Inferior parietal cortex (tissue), 1 donor: ENCODE results near the gene SORCS3.

ENCODE experiments used
- DNase-seq: peaks from one replicate; pipeline ENCODE4 v3.0.0-alpha.2; 2016; ENCODE audit errors: extremely low spot score

SORCS3 gene

GRCh38 chr10:105258036-105258673 lies 617.1 kb downstream of the SORCS3 start:
- no peak for DNase-seq

- no peak for DNase-seq
Measured at GRCh38 chr10:105258674-105259065, 617.6 kb downstream of the SORCS3 start.

- no peak for DNase-seq
Measured at GRCh38 chr10:105259201-105259600, 618.1 kb downstream of the SORCS3 start.

GRCh38 chr10:105262666-105263065 lies 621.6 kb downstream of the SORCS3 start:
- DNase-seq = no peak

GRCh38 chr10:105266966-105267539 lies 626.0 kb downstream of the SORCS3 start:
- no peak for DNase-seq

GRCh38 chr10:105268961-105269360 lies 627.9 kb downstream of the SORCS3 start:
- no peak for DNase-seq

DNA sequence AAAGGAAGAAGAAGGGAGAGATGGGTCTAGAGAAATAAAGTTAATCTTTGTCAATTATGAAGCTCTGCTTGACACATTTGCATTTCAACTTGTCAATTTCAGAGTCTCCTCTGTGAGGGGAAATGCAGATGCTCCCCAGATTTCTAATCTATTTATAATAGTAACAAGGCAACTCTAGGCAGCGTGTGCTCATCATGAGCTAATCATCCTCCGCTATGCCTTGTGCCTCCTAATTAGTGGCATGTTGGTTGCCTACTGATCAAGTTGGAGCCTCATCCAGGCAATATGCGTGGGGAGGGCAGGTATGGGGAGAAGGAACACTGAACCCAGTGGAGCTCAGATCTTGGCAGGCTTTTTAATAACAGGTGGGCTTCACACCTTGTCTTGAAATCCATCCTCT lies 628.6 kb downstream of the SORCS3 start:
- DNase-seq = no peak

DNA sequence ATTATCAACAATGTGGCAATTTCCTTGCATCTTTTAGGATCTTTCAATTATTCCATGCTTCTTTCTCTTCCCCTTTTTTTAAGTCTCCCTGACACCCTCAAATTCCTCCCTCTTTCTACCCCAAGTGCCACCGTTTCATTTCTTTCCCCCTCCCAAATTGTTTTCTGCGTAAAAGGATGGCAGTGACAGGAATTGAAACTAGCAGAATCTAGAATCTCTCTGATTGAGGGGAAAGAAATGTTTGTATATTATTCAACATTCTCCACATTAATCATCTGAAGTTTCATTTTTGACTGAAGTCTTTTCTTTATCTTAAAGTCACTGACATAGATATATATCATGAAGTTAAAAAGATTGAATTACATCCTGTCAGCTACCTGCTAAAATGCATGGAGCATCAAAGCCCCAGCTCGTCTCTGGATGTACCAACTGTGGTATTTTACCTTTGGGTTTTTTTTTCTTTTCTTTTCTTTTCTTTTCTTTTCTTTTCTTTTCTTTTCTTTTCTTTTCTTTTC lies 633.5 kb downstream of the SORCS3 start:
- DNase-seq = no peak

DNA sequence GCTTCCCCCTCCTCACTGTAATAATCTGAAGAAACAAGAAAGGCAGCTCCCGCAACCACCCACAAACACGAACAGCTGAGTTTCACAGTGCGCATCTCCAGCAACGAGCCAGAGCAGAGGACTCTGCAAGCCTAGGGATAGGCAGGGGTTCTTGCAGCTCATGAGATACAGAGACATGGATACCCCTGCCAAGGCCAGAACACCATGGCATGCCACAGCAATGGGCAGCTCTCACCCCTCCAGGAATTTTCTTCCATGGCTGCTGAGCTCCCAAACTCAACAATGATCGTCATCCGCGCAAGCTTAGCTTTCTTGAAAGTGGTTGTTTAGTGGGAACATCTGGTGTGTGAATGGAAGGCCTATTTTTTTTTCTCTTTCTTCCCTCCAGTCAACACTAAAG lies 637.3 kb downstream of the SORCS3 start:
- no peak for DNase-seq

GRCh38 chr10:105279101-105279500 lies 638.0 kb downstream of the SORCS3 start:
- DNase-seq = no peak

- DNase-seq = no peak
Measured at GRCh38 chr10:105280895-105281294, 639.8 kb downstream of the SORCS3 start.

GRCh38 chr10:105284476-105285215 lies 643.6 kb downstream of the SORCS3 start:
- no peak for DNase-seq

- DNase-seq = no peak
Measured at GRCh38 chr10:105288026-105288425, 646.9 kb downstream of the SORCS3 start.

DNA sequence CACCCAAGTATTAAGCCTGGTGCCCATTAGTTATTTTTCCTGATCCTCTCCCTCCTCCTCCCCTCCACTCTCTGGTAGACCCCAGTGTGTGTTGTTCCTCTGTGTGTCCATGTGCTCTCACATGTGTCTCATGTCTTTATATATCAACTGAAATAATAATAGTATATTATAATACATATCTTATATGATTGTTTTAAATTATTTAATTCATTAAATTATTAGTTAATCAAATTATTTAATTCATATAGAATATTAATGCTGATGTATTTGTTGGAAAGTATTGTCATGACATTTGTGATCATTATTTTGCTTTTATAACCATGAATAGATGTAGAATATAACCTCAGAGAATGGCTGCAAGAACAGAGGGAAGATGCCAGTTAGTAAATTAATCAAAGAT lies 647.5 kb downstream of the SORCS3 start:
- no peak for DNase-seq

DNA sequence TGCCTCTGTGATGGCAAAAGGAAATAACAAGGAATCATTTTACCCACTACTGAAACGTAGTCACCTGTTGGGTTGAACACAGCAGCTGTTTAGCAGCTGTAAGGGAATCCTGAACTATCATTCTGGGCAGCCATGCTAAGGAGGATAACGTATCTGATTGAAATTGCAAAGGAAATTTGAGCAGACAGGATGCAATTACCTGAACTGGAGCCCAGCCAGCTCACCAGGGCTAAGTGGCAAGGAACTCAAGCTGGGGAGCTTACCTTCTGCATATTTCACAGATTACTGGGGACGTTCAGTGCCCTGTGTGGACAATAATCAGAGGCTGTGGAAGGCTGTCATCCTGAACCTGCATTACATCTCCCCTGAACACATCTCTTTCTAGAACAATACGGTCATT lies 650.5 kb downstream of the SORCS3 start:
- no peak for DNase-seq

- no peak for DNase-seq
Measured at GRCh38 chr10:105292236-105292635, 651.1 kb downstream of the SORCS3 start.
